Stimulated activated CD4-positive, alpha-beta T cell treated with anti-CD3 and anti-CD28 coated beads, Interleukin-1b, Interleukin-23, amount 100 ng/mL, for 4 hours (primary cell): Measurements from ENCODE around the gene CRAT.

Source experiments
- DNase-seq, 2 donors: peaks; one replicate each; pipeline ENCODE4 v3.0.0-alpha.2; 2020; ENCODE audit warnings: low read depth in 2 of 2

CRAT gene

DNA sequence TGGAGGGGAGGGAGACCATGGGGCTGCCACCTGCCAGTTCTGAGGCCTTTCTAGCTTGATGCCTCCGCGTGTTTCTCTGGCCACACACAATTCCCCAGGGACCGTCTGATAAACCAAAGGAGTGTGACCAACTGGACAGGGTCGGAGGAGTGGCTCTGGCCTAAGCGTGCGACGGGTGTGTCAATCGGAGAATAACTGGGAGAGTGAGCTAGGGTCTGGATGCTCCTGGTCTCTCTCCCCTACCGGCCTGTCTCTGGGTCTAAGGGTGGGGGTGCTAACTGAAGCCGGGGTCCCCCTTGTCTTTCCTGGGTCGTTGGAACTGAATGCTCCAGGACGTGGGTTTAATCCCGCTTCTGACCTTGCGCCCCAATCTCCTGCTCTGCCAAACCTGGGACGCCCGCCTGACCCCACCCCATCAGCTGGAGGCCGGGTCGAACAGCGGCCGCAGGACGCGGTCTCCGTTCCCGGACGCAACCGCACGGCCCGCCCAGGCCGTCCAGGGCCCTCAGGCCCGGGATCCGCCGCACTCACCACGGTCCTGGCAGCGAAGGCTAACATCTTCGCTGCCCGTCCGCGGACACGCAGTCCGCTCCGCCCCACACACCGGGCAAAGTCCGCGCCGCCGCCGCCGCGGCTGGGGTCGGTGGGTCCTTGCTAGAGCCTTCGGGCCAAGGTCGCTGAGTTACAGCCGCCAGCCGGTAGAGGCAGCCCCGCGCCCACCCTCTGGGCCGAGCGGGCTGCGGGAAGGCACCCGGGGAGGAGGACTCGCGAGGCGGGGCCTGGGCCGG, 447 bp downstream of the CRAT start:
- no peak for DNase-seq

- no peak for DNase-seq
Observed at GRCh38 chr9:129109537-129109903, 1.1 kb downstream of the CRAT start.

- no peak for DNase-seq
Observed at GRCh38 chr9:129108805-129109536, 1.6 kb downstream of the CRAT start.

DNA sequence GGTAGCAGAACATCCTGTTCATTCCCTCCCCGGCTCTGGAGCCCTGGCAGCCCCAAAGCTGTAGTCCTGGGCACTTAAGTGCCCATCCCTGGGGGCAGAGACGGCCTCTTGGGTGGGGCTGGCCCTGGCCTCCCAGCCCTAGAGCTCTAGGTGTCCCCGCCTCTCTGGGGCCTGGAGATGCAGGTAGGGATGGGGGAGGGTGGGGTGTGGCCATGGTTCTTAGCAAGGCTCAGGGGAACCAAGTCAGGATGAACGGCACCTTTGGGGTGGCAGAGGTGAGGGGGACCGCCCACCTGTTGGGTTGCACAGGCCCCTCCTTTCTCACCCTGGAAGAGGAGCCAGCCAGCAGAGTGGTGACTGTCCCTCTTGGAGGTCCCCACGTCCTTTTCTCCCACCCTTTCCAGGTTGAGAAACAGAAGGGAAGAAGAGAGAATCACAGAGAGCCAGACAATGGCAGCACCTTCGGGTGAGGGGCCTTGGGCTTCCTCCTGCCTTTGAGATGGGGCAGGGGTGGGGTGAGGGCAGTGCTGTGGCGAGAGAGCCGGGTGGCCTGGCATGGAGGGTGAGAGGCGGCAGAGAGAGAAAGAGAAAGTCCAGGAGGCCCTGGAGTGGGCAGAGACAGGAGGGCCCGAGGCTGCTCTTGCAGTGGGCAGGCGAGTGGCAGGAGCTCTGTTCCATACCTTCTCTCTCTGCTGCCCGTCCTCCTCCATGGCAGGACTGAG, 2.3 kb downstream of the CRAT start:
- no peak for DNase-seq

DNA sequence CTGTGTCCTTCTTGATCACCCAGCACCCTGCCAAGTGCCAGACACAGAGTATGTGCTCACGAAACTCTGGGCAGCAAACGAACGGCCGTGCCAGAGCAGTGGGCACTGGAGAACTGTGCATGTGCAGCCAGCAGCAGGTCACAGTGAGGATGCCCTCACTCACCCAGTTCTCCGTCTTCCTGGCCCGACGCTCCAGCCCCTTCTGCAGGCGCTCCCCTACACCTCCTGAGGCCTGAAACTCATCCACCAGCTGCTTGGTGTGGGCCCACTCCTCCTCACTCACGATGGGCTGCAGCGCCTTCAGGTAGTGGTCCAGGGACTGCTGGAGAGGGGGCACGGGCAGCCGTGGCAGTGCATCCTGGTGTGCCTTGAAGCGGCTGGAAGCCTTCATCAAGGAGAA, 2.9 kb downstream of the CRAT start:
- no peak for DNase-seq

GRCh38 chr9:129105857-129106694, 4.5 kb downstream of the CRAT start:
- no peak for DNase-seq

DNA sequence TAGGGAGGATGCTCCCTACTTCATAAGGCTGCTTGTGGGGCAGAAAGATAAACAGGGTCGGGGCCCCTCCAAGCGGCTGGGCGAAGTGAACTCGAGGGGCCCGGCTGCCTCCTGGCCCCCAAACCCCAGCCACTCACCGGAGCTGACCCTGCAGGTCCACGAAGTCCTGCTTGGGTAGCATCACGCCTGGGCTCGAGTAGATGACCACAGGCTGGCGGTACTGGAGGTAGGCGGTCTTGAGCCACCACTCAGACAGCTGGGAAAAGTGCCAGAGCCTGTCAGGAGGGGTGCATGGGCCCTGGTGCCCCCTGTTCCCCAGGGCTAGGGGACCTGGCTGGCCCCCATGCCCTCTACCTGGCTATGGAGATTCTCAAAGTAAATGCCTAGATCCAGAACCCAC, 6.5 kb downstream of the CRAT start:
- DNase-seq: no peak

- DNase-seq: no peak
Observed at GRCh38 chr9:129103595-129103965, 7.0 kb downstream of the CRAT start.

DNA sequence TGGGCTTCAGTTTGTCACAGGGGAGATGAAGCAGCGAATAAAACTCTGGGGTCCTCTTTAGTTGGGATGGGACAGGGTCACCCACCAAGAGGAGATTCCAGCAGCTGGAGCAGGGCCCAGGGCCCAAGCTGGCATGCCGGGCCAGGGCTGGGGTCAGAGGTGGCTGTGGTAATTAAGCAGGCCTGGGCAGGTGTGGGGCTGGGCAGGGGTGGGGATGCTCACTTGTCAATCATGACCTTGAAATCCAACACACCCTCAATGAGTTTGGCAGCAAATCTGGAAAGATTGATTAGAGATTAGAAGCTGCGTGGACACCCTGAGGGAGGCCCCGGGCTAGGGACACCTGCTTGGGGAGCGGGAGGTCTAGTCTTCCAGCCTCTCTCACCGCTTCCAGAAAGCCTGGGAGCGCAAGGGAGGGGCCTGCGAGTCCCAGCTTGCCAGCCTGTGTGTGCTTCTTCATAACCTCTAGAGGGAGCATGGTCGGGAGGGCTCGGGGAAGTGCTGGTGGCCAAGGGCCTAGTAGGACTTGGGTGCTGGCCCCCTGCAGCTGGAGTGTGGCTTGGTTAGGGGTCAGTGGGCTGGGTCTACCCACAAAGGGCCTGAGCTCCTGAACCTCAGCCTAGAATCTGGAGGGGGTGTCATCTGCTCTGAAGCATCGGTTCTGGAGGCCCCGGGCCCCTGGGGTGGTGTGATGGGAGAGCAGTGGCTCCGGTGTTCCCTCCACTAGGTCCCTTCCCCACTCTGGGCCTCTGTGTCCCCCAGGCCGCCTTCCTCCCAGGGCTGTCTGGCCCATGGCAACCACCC, 7.6 kb downstream of the CRAT start:
- DNase-seq: no peak

GRCh38 chr9:129102095-129102525, 8.5 kb downstream of the CRAT start:
- no peak for DNase-seq

DNA sequence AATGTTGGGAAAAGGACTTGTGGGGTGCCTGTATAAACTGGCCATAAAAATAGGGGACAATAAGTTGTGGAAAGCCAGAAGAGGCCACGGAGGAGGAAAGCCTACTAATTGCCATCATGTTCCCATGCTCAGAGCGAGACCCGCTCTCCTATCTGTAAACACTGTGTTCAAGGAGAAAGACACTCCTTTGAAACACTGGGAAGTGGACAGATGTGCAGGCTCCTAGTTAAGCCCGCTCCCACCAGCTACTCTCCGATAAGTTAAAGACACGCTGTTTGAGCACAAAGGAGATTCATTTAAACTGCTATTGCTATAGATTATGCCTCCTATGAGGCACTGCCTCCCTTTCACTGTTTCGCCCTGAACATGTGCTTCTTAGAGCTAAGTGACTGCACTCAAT, 9.3 kb downstream of the CRAT start:
- no peak for DNase-seq

DNA sequence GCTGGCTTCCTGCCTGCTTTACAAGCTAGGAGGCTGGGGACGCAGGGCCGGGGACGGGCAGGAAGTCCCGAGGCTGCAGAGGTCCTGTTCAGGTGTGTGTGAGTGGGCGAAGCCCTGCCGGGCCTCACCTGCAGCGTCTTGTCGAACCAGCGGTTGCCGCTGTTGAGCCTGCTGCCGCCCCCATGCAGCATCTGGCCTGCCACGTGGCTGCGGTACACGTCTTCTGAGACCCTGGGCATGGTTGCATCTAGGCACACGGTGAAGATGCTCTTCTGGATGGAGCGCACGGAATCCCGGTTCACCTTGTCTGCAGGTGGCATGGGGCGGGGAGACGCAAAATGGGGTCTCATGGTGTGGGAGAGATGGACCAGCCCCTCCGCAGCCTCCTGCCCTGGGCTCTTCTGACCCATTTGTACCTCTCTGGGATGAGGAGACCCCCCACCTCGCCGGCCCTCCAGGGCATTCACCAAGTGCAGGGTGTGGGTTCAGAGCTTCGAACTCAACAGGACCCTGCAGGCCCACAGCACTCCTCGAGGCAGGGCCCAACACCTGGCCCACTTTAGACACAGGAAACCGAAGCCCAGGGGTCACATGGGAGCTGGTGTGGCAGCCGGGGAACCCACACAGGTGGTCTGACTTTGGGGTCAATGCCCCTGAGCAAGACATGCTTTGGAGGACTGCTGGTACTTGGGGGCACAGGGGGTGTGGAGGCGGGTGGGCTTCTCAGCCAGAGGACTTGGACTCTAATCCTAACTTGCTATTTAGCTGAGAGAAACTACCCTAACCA, 10.0 kb downstream of the CRAT start:
- no peak for DNase-seq

- DNase-seq: no peak
Observed at GRCh38 chr9:129098328-129098727, 12.3 kb downstream of the CRAT start.

- DNase-seq: no peak
Observed at GRCh38 chr9:129097671-129098306, 12.8 kb downstream of the CRAT start.

DNA sequence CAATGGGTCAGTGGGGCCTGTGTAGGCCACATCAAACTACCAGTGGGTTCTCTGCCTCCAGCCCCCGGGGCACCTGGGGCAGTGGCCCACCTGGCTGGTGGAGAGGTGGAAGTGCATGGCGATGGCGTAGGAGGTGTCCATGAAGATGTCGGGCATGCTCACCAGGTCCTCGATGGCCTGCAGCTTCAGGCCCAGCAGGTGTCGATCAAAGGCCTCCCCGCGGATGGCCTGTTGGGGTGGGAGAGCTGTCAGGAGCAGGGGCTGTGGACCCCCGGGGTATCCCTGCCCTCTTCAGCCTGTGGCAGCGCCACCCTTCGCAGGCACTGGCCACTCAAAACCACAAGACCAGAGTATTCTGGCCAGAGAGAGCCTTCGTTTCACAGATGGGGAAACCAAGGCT, 14.7 kb downstream of the CRAT start:
- no peak for DNase-seq

DNA sequence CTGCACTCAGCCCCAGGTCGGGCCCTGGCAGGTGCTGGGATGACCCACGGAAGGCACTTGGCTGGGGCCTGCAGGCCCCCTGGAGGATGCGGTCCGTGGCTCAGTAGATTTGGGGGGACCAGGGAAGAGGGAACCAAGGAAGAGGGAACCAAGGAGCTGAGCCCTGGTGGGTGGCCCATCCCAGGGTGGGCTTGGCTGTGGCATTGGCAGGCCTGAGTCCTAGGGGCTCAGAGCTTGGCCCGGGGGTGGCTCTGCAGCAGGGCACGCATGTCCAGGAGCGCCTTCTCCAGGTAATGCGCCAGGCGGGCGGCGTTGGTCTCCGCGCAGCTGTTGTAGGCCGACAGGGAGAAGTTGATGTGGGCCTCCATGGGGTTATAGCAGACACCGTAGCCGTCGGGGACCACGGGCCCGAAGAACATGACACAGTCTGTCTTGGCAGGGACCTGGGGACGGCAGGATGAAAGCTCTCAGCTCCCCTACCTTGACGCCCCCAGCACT, 15.4 kb downstream of the CRAT start:
- DNase-seq: no peak

DNA sequence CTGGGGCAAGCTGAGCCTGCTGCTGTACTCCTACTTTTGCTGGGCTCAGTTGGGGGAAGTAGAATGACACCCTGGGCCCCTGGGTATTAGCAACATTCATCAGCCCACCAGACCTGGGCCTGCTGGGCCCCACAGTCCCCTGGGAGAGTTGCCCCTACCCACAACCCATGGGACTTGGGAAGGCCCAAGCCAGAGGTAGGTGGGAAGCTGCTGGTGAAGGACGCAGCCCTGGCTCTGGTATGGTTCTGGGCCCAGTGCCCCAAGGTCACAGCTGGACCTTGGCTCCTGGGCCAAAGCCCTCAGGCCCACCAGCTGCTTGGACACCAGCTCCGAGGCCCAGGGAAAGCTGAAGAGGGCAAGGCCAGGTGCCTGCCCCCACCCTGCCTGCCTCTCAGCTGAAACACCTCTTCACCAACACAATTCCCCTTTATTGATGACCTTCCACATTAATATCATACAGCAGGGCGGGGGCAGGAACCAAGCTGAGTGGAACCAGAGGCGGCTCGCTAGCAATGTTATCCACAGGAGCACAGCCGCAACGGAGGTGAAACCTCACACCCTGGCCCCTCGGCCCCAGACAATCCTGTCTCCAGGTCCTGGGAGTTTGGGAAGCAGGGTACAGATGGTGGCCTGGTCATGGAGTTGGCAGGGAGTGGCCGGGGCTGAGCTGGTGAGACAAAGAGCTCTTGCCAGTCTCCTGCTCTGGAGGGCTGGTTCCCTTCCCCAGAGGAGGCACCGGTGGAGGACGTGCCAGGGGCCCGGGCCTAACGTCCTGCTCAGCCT, 16.0 kb downstream of the CRAT start:
- DNase-seq: no peak

- DNase-seq: no peak
Observed at GRCh38 chr9:129093602-129094386, 16.8 kb downstream of the CRAT start.
